Mesodermal cell (in vitro differentiated cells): ENCODE data around the gene MAJIN.

Experiments
- H3K27ac ChIP-seq: 2 replicates; pipeline ENCODE4 v1.7.0; 2013; ENCODE audit warnings: mild to moderate bottlenecking, low read depth, low read length, moderate library complexity; ENCODE audit not compliant: severe bottlenecking
- H3K36me3 ChIP-seq: 2 replicates; pipeline ENCODE4 v1.7.1; 2013; ENCODE audit warnings: mild to moderate bottlenecking, low read length, moderate library complexity; ENCODE audit not compliant: control insufficient read depth, insufficient read depth
- H3K4me1 ChIP-seq: one replicate; pipeline ENCODE4 v1.7.1; 2013; ENCODE audit warnings: mild to moderate bottlenecking, low read length; ENCODE audit not compliant: insufficient read depth, control insufficient read depth, poor library complexity, severe bottlenecking
- H3K4me3 ChIP-seq: 2 replicates; pipeline ENCODE4 v1.7.0; 2013; ENCODE audit warnings: low read length, control low read depth, mild to moderate bottlenecking; ENCODE audit not compliant: insufficient read depth, poor library complexity, severe bottlenecking; ENCODE audit errors: extremely low read depth
- H3K9me3 ChIP-seq: 2 replicates; pipeline ENCODE4 v1.7.1; 2013; ENCODE audit warnings: mild to moderate bottlenecking, low read length, moderate library complexity; ENCODE audit not compliant: control insufficient read depth
- WGBS, 2 experiments: methylation state at CpG; one replicate each; pipeline ENCODE4 v1.1.5; 2013; ENCODE audit warnings: missing lambda C conversion rate in 2 of 2; ENCODE audit not compliant: insufficient coverage in 2 of 2; 5-methylcytosine and 5-hydroxymethylcytosine counted together

MAJIN gene

GRCh38 chr11:64960719-64961118, 11.2 kb downstream of the MAJIN start:
- no peaks in the 10 kb centered on the region for H3K9me3 ChIP-seq
- H3K27ac ChIP-seq, result no peak overlapping the region
- WGBS, 2 experiments, result 90 to 93% methylated on average over 3 of the region's 4 CpGs
- H3K4me3 ChIP-seq, result no peak overlapping the region
- no peaks in the 10 kb centered on the region for H3K36me3 ChIP-seq
- H3K4me1 ChIP-seq, result no peaks in the 10 kb centered on the region

DNA sequence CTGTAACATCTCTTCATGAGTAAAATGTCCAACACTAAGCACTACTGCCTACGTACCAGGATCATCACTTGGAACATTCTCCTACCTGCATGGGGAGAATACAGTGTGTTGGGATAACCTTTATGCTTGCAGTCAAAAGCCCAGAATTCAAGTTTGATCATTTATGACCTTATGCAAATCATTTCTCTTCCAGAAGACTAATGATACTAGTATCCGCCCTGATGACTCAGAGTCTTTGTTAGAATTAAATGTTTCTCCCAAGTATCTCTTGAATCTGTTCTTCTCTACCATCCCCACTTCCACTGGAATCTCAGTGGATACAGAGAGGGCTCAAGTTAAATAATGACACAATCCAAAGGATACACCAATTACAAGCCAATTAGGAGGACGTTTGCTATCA, 12.4 kb downstream of the MAJIN start:
- Histone ChIP-seq H3K4me3 (no peak overlapping the region), H3K9me3 (no peaks in the 10 kb centered on the region), H3K27ac (no peak overlapping the region), H3K36me3 (no peaks in the 10 kb centered on the region), H3K4me1 (no peaks in the 10 kb centered on the region)
- 80% methylated on average over 1 of the region's 3 CpGs; no CpG with 5 or more reads in 1 of the 2 experiments for WGBS, 2 experiments

DNA sequence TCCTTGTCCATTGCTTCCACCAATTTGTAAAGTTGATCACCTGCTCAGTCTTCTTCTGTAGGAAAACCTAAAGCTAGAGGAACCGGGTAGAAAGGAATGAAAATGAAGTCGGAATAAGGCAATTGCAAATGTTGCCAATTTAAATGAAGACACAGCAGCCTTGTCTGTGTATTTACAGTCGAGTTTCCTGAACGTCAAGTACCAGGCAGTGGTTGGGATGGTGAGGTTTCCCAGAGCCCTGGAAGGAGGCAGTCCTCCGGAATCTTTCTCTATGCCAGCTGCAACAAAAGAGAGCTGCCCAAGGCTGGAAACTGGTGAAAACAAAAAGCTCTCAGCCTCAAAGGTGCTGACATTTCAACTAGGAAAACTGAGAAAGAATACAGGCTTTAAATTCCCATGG, 17.7 kb downstream of the MAJIN start:
- Histone ChIP-seq H3K9me3 (no peaks in the 10 kb centered on the region), H3K4me1 (no peaks in the 10 kb centered on the region), H3K4me3 (no peak overlapping the region), H3K27ac (no peak overlapping the region), H3K36me3 (no peaks in the 10 kb centered on the region)
- WGBS, 2 experiments, result 63 to 66% methylated on average over 5 of the region's 5 CpGs

GRCh38 chr11:64951529-64951928, 20.4 kb downstream of the MAJIN start:
- 73 to 83% methylated on average over 1 to 2 of the region's 4 CpGs for WGBS, 2 experiments
- Histone ChIP-seq H3K27ac (no peak overlapping the region), H3K36me3 (no peaks in the 10 kb centered on the region), H3K4me1 (no peaks in the 10 kb centered on the region), H3K4me3 (no peak overlapping the region), H3K9me3 (no peaks in the 10 kb centered on the region)

DNA sequence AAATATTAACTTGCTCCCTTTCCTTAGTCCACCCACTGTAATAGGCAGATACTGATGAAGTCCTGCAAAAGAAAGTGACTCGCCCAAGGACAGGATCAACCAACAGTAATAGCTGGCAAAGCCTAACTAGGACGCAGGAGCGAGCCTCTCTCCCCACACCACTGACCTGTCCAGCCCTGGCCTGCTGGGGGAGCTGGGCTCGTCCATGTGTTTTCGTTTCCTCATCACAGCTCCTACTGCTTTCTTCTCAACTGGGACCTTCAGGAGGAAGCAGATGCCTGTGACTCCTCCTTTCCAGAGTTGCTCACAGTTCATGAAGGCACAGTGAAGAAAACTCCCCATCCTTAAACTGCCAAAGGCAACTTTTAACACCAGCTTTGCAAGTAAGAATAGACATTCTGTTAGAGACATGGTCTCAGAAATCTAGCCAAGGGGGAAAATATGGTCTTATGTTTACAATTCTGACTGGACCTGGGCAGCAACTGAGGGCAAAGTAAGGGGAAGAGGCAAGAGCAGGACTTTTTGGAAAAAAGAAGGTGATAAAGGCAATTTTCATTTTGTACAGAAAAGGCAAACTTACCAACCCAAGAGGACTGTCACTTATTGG, 24.6 kb downstream of the MAJIN start:
- H3K36me3 ChIP-seq, result no peaks in the 10 kb centered on the region
- H3K9me3 ChIP-seq, result no peaks in the 10 kb centered on the region
- H3K27ac ChIP-seq, result no peak overlapping the region
- H3K4me3 ChIP-seq, result no peak overlapping the region
- no peaks in the 10 kb centered on the region for H3K4me1 ChIP-seq
- WGBS, 2 experiments, result 69 to 71% methylated on average over 4 to 5 of the region's 5 CpGs

- Histone ChIP-seq H3K4me3 (no peak overlapping the region), H3K36me3 (peaks cover 23% of the 10 kb centered on the region), H3K4me1 (peaks cover 23% of the 10 kb centered on the region), H3K27ac (no peak overlapping the region), H3K9me3 (no peaks in the 10 kb centered on the region)
- WGBS, 2 experiments, result 83 to 84% methylated on average over 4 of the region's 4 CpGs
These were observed 35.4 kb downstream of the MAJIN start for GRCh38 chr11:64936539-64936938.

DNA sequence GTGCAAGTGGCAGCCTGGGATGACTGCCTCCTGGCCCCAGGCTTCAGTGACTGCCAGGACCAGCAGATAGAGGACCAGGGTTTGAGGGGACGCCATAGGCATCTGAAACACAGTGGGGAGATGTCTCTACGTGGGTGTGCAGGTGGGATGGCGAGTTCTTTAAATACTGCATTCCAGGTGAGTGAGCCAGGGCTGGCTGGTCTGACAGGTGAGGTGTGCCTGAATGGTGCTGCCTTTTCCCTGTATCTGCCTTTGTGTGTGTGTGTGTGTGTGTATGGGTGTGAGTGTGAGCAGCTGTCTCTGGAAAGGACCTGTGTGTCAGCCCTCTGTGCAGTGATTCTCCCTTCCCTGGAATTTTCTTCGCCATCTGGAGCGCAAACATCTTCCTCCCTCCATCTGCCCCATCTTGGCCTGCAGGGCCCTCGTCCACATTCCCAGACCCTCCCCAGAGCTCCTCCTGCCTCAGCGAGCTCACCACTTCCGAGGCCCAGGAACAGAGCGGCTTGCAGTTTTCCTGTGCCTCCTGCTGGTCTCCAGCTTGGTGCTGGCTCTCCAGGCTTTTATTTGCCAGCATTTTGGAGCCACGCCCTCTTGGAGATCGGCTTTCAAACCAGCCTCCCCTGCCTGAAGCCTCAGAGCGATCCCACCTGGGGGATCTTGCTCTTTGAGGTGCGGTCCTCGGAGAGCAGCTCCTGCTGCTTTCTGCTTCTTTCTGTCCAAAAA, 36.4 kb downstream of the MAJIN start, which contains the start of gene GPHA2:
GPHA2 (minus strand) TSS at position 535 of the 723 bp plus-strand sequence; CDS start at position 102, 433 bp downstream.
- Histone ChIP-seq H3K27ac (no peak within 1 kb of the TSS), H3K4me3 (no peak within 1 kb of the TSS), H3K36me3 (peaks cover 33% of the 10 kb centered on the region), H3K4me1 (peaks cover 23% of the 10 kb centered on the region), H3K9me3 (no peaks in the 10 kb centered on the region)
- WGBS, 2 experiments, result 37 to 47% methylated on average over 12 to 13 of the region's 14 CpGs

DNA sequence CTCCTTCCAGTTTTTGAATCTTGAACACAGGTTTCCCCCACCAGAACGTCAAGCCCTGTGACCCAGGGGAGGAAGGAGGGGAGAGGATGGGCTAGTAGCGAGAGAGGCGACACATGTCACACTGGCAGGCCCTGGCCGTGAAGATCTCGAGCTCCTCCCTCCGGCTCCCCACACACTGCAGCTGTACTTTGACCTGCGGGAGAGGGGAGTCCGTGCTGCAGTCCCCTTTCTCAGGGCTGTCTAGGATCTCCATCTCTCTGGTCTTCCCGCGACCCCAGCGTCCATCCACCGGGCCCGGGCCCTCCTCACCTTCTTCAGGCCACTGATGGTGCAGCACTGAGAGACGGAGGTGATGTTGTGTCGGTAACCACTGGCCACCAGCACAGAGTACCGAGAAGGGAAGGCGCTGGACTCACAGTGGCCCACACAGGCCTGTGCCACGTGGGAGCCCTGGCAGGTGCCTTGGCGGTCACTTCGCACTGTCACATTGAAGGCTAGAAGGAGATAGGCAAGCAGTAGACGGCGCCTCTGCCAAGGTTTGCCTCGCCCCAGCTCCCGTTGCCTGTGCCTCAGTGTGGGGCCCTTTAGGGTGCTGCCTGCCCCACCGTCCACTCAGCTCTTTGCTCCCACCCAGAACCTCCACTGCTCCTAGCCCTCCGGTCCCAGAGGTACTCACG, 37.1 kb downstream of the MAJIN start:
- Histone ChIP-seq H3K36me3 (peaks cover 40% of the 10 kb centered on the region), H3K4me3 (no peak overlapping the region), H3K27ac (no peak overlapping the region), H3K4me1 (peaks cover 23% of the 10 kb centered on the region), H3K9me3 (no peaks in the 10 kb centered on the region)
- WGBS, 2 experiments, result 82 to 89% methylated on average over 21 of the region's 27 CpGs

- Histone ChIP-seq H3K4me3 (no peak overlapping the region), H3K36me3 (peaks cover 40% of the 10 kb centered on the region), H3K9me3 (no peaks in the 10 kb centered on the region), H3K27ac (no peak overlapping the region), H3K4me1 (peaks cover 23% of the 10 kb centered on the region)
- 94 to 100% methylated on average over 5 to 8 of the region's 10 CpGs for WGBS, 2 experiments
These were observed 37.8 kb downstream of the MAJIN start for GRCh38 chr11:64933935-64934681.

DNA sequence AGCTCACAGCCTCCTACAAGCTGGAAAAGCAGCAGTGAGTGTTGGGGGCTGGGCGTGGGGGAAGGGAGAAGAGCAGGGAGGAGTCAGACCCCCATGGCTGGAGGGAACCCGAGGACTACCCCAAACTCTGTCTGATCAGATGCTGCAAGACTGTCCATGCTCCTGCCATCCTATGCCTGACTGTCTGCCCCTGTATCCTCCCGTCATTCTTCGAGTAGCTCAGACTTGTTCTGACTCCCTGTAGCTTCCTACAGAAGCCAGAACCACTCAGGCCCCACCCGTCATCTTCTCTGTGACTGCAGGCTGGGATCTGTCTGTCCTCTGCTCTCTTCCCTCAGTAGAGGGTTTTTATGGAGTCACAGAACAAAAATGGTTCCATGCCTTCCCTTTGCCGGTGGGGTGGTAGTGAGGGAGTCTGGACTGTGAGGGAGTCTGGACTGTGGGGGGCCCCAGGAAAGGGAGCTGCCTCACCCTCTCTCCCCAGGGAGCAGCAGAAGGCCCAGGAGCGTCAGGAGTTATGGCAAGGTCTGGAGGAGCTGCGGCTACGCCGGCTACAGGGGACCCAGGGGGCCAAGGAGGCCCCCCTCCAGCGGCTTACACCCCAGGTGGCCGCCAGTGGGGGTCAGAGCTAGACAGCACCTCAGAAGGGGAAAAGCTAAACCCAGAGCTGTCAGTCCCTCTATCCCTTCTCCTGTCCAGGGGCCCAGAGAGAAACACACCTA, 38.5 kb downstream of the MAJIN start:
- no peaks in the 10 kb centered on the region for H3K9me3 ChIP-seq
- peaks cover 41% of the 10 kb centered on the region for H3K36me3 ChIP-seq
- H3K27ac ChIP-seq, result no peak overlapping the region
- WGBS, 2 experiments, result 94% methylated on average over 4 to 11 of the region's 12 CpGs
- H3K4me3 ChIP-seq, result no peak overlapping the region
- peaks cover 23% of the 10 kb centered on the region for H3K4me1 ChIP-seq
